ENCODE measurements around the gene CEP112. TPM values are rescaled to one million over a fixed set of nuclear protein-coding genes. Genes with fewer than 3 reads are reported as not detected.

Gene CEP112
- total and polyA plus RNA-seq, 10 of the 15 experiments (the other 5 are each of a cell fraction or from before 2014, with no cell fraction given): 0.11 to 3.8 (median 0.32) TPM; not detected in 1

DNA sequence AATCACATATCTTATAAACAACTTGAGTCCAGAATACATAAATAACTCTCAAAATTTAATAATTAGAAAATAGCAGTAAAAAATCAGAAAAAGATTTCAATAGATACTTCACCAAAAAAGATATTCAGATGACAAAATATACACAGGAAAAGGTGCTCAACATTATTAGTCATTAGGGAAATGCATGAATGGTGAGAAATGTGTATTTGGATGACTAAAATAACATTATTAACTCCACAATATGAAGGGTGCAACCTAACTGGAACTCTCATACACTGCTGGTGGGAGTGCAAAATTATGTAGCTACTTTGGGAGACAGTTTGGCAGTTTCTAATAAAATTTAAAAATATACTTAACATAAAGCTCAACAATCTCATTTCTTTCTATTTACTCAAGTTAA, 368.2 kb downstream of the CEP112 start:
- H3K27me3 ChIP-seq (replicated peaks in 1 of 2; ENCODE audit: control insufficient read depth in 2 of 2, insufficient read depth in 2 of 2, low read length in 1 of 2): no peaks in the 10 kb centered on the region
- TF ChIP-seq MXI1 (IDR thresholded peaks at IDR 0.05; ENCODE audit: low read depth, low read length) (no peak), JUNB (IDR thresholded peaks at IDR 0.05) (no peak), CEBPB (IDR thresholded peaks at IDR 0.05; ENCODE audit: borderline replicate concordance in 1 of 2, low read depth in 2 of 2, low read length in 2 of 2) (no peak), MYC (IDR thresholded peaks at IDR 0.05; ENCODE audit: insufficient read depth, insufficient read length, insufficient replicate concordance, low read length, severe bottlenecking) (no peak), CBX5 (IDR thresholded peaks at IDR 0.05; ENCODE audit: low read depth) (no peak), CHD1 (IDR thresholded peaks at IDR 0.05; ENCODE audit: low read depth, low read length) (no peak), EED (IDR thresholded peaks at IDR 0.05; ENCODE audit: low read depth) (no peak), ESRRA (IDR thresholded peaks at IDR 0.05; ENCODE audit: low read length) (no peak), KLF5 (IDR thresholded peaks at IDR 0.05; ENCODE audit: partially characterized antibody) (no peak)
- TF ChIP-seq, protein P1, sequence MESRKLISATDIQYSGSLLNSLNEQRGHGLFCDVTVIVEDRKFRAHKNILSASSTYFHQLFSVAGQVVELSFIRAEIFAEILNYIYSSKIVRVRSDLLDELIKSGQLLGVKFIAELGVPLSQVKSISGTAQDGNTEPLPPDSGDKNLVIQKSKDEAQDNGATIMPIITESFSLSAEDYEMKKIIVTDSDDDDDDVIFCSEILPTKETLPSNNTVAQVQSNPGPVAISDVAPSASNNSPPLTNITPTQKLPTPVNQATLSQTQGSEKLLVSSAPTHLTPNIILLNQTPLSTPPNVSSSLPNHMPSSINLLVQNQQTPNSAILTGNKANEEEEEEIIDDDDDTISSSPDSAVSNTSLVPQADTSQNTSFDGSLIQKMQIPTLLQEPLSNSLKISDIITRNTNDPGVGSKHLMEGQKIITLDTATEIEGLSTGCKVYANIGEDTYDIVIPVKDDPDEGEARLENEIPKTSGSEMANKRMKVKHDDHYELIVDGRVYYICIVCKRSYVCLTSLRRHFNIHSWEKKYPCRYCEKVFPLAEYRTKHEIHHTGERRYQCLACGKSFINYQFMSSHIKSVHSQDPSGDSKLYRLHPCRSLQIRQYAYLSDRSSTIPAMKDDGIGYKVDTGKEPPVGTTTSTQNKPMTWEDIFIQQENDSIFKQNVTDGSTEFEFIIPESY (IDR thresholded peaks at IDR 0.05): no peak
- TF ChIP-seq, protein P2, sequence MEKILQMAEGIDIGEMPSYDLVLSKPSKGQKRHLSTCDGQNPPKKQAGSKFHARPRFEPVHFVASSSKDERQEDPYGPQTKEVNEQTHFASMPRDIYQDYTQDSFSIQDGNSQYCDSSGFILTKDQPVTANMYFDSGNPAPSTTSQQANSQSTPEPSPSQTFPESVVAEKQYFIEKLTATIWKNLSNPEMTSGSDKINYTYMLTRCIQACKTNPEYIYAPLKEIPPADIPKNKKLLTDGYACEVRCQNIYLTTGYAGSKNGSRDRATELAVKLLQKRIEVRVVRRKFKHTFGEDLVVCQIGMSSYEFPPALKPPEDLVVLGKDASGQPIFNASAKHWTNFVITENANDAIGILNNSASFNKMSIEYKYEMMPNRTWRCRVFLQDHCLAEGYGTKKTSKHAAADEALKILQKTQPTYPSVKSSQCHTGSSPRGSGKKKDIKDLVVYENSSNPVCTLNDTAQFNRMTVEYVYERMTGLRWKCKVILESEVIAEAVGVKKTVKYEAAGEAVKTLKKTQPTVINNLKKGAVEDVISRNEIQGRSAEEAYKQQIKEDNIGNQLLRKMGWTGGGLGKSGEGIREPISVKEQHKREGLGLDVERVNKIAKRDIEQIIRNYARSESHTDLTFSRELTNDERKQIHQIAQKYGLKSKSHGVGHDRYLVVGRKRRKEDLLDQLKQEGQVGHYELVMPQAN (conservative IDR thresholded peaks at IDR 0.05): no peak
- ATAC-seq (no peak), FAIRE-seq (no peak), DNase-seq (ENCODE audit: low read depth, low spot score) (no peak)
- no peaks in the 10 kb centered on the region for H3K79me2 ChIP-seq (ENCODE audit: control insufficient read depth, insufficient read depth, low read length)
- H3K36me3 ChIP-seq (ENCODE audit: control insufficient read depth in 2 of 2, insufficient read depth in 2 of 2, low read length in 1 of 2): no peaks in the 10 kb centered on the region
- RAD21 ChIA-PET (ENCODE audit: unreplicated experiment): no interaction called here
- BruUV-seq (replicated peaks): no TSS peak
- no peaks in the 10 kb centered on the region for H3K9me3 ChIP-seq (replicated peaks; ENCODE audit: control insufficient read depth, insufficient read depth, low read length)
- no peak overlapping the region for H2AFZ ChIP-seq (ENCODE audit: control insufficient read depth, low read depth, low read length)
- in situ Hi-C loops (cut with MboI): no loop called here
- H3K4me2 ChIP-seq (ENCODE audit: control insufficient read depth, insufficient read depth): no peak overlapping the region
- no peak overlapping the region for H3K4me3 ChIP-seq
- no peaks in the 10 kb centered on the region for H4K20me1 ChIP-seq (ENCODE audit: control insufficient read depth, insufficient read depth)
- no peaks in the 10 kb centered on the region for H3K4me1 ChIP-seq (ENCODE audit: control insufficient read depth, insufficient read depth, low read length)
- intact Hi-C loops (cut with micrococcal nuclease; ENCODE audit: unreplicated experiment): no loop called here
- POLR2A ChIA-PET: no interaction called here
- SMC1A ChIA-PET (ENCODE audit: uncharacterized antibody, unreplicated experiment): no interaction called here
- CTCF ChIA-PET: no interaction called here
- no peak overlapping the region for H3K9ac ChIP-seq (ENCODE audit: control insufficient read depth, insufficient read depth, low read length)
- no peak overlapping the region for H3K27ac ChIP-seq (ENCODE audit: control insufficient read depth, insufficient read depth)

Data from GM12878 (cell line).